Measurements from ENCODE around the gene PTPRM. TPM values are rescaled to one million over a fixed set of nuclear protein-coding genes. Genes with fewer than 3 reads are reported as not detected.

Gene PTPRM
- total and polyA plus RNA-seq, 7 donors = 3.9 to 151 (median 62.8) TPM

DNA sequence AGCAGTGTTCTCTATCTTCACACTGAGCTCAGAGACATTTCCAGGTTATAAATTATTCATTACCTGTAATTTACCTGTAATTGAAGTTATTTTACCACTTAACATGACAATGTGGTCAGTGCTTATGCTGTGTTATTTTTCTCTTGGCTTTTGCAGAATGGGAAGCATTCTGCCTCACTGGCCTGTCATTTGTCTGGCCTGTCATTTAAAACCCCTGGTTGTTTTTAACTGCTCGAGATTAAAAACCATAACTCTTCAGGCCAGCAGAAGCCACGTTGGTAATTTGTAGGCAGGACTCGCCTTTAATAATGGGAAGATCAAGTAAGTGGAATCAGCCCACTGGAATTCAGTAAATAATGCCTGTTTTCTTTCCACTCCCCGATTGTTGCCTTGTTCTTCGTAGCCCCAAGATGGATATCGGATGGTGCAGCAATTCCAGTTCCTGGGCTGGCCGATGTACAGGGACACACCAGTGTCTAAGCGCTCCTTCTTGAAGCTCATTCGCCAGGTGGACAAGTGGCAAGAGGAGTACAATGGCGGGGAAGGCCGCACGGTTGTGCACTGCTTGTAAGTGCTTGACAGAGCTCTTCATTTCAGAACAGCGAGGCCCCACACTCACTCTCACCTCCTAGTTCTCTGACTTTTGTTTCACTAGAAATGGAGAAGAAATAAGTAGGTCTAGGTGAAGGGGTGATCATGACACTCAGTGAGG, 819.7 kb downstream of the PTPRM start:
- Histone ChIP-seq H3K4me1 (no peaks in the 10 kb centered on the region), H3K27ac (no peak overlapping the region), H3K27me3 (no peaks in the 10 kb centered on the region), H3K36me3 (peaks cover 6 to 56% (median 16%) of the 10 kb centered on the region in 4 donors), H3K9me3 (no peaks in the 10 kb centered on the region), H3K4me3 (no peak overlapping the region)
- intact Hi-C loops (cut with DNase I) = loop anchor here (10.0 kb wide), 1 partner anchor 442 kb away; no protein-coding TSS in a partner anchor
- WGBS, 2 donors = 86 to 88% methylated on average over 13 of the region's 13 CpGs
- TF ChIP-seq EP300 (IDR thresholded peaks at IDR 0.05) (no peak), POLR2A (IDR thresholded peaks at IDR 0.05) (no peak), POLR2AphosphoS5 (IDR thresholded peaks at IDR 0.05) (no peak)
- TF ChIP-seq, protein P1, sequence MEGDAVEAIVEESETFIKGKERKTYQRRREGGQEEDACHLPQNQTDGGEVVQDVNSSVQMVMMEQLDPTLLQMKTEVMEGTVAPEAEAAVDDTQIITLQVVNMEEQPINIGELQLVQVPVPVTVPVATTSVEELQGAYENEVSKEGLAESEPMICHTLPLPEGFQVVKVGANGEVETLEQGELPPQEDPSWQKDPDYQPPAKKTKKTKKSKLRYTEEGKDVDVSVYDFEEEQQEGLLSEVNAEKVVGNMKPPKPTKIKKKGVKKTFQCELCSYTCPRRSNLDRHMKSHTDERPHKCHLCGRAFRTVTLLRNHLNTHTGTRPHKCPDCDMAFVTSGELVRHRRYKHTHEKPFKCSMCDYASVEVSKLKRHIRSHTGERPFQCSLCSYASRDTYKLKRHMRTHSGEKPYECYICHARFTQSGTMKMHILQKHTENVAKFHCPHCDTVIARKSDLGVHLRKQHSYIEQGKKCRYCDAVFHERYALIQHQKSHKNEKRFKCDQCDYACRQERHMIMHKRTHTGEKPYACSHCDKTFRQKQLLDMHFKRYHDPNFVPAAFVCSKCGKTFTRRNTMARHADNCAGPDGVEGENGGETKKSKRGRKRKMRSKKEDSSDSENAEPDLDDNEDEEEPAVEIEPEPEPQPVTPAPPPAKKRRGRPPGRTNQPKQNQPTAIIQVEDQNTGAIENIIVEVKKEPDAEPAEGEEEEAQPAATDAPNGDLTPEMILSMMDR (IDR thresholded peaks at IDR 0.05) = no peak
- DNase-seq = no peak

DNA sequence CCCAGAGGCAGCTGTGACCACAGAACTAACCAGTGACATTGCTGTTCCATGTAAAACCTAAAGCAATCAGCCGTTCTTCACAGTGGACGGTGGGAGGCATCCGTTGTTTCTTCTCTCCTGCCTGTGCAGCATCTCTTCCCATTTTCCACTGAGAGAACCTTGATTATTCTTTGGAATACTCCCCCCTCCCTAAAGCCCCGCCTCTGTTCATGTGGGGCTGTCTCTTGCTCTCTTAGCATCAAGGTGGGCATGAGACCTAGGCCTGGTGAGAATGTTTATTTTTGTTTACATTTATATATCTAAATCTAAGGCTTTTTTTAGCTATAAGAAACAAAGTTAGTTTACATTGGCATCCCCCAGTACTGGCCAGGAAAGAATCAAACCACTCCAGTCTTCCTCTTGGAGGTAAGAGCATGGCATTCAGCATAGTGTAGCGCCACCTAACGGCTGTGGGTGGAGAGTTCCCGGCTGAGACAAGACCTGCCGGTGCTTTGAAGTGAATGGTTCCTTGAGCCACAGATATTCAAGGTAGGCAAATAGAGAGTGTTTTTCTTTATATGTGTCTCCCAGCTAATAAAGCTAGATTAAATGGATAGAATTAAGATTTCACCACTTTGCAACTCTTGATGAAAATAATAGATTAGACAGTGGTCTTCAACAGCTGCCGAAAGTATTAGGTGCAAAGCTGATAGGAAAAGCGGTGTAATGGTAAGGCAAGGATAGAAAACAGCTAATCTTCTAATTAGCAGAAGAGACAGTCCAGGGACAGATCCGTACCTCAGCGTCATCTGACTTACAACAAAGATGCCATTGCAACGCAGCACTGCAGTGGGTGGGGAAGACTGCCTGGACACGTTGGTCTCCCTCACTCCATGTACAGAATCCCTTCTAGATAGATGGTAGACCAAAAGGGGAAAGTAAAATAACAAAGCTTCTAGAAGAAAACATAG, 822.5 kb downstream of the PTPRM start:
- TF ChIP-seq, protein P1 (IDR thresholded peaks at IDR 0.05) = peak; percentile 35 to 73 (median 68)
- TF ChIP-seq EP300 (IDR thresholded peaks at IDR 0.05) (no peak), POLR2AphosphoS5 (IDR thresholded peaks at IDR 0.05) (no peak), POLR2A (IDR thresholded peaks at IDR 0.05) (no peak)
- Histone ChIP-seq H3K36me3 (peaks cover 6 to 72% (median 14%) of the 10 kb centered on the region in 4 donors), H3K4me1 (no peaks in the 10 kb centered on the region), H3K27me3 (no peaks in the 10 kb centered on the region), H3K4me3 (no peak overlapping the region), H3K9me3 (no peaks in the 10 kb centered on the region), H3K27ac (no peak overlapping the region)
- intact Hi-C loops (cut with DNase I) = loop anchor here (2.0 to 10.0 kb wide), 3 partner anchors 445 to 1117 kb away; partner anchors contain the start of gene PTPRM
- peak; percentile 76 for DNase-seq
- WGBS, 2 donors = 63 to 71% methylated on average over 14 of the region's 14 CpGs

DNA sequence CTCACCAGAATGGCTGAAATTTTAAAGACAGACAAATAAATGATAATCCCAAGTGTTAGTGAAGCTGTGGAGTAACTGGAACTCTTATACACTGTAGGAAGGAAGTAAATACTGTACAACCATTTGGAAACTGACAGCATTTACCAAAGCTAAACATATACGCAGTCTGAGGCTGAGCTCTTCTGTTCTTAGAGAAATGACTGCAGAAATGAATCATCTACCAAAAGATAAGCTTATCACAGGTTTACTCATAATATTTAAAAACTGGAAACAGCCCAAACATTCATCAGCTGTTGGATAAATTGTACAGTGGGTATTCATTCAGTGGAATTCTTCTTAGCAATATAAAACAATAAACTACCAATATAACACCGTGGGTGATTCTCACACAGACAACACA, 824.0 kb downstream of the PTPRM start:
- DNase-seq = no peak
- no peaks in the 10 kb centered on the region for H3K27me3 ChIP-seq
- TF ChIP-seq POLR2AphosphoS5 (IDR thresholded peaks at IDR 0.05) = no peak
- no peak for TF ChIP-seq EP300 (IDR thresholded peaks at IDR 0.05)
- no peaks in the 10 kb centered on the region for H3K4me1 ChIP-seq
- H3K4me3 ChIP-seq = no peak overlapping the region
- 18 to 59% methylated on average over 2 of the region's 2 CpGs for WGBS, 2 donors
- intact Hi-C loops (cut with DNase I) = no loop called here
- peaks cover 7 to 72% (median 11%) of the 10 kb centered on the region in 4 donors for H3K36me3 ChIP-seq
- H3K9me3 ChIP-seq = no peaks in the 10 kb centered on the region
- no peak overlapping the region for H3K27ac ChIP-seq

DNA sequence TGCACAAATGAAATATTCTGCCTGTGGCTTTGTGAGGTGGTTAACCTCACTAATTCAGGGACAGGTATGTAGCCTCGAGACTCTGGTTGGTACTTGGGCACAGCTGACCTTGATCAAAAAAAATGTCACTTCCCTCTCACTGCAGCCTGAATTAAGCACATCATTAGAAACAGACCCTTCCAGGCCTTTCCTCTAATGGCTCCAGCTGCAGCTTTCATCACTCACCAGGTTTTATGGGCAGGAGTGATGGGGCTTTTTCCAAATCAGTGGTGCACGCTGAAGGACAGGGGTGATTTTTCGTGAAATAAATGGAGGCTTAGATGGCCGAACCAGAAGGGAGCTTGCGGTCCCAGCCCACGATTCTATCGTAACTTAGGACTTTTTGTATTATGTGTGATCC, 829.1 kb downstream of the PTPRM start:
- no peaks in the 10 kb centered on the region for H3K9me3 ChIP-seq
- WGBS, 2 donors = 91 to 93% methylated on average over 7 of the region's 7 CpGs
- H3K4me3 ChIP-seq = no peak overlapping the region
- no peak for TF ChIP-seq POLR2A (IDR thresholded peaks at IDR 0.05)
- TF ChIP-seq, protein P1 (IDR thresholded peaks at IDR 0.05) = no peak
- no peak for TF ChIP-seq POLR2AphosphoS5 (IDR thresholded peaks at IDR 0.05)
- no peak for TF ChIP-seq EP300 (IDR thresholded peaks at IDR 0.05)
- DNase-seq = no peak
- H3K27ac ChIP-seq = no peak overlapping the region
- intact Hi-C loops (cut with DNase I) = no loop called here
- peaks cover 14 to 65% (median 19%) of the 10 kb centered on the region in 4 donors for H3K36me3 ChIP-seq
- no peaks in the 10 kb centered on the region for H3K4me1 ChIP-seq
- no peaks in the 10 kb centered on the region for H3K27me3 ChIP-seq

DNA sequence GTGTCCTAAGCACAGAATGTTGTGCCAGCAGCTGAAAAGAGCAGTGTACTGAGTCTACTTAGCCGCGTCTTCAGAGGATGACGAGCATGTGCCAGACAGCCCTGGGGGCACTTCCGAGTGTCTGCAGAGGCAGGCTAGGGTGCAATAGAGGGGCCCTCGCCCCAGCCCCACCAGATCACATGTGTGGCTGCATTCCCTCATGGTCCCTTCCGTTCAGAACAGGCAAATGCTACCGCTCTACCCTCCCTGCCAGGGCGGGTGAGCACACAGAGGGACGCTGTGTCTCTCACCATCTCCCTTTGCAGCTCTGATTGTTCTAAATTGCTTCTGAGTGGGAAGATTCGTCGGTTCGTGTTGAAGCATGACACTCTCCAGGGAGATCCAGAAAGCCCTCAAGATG, 829.9 kb downstream of the PTPRM start:
- peaks cover 14 to 71% (median 20%) of the 10 kb centered on the region in 4 donors for H3K36me3 ChIP-seq
- TF ChIP-seq POLR2AphosphoS5 (IDR thresholded peaks at IDR 0.05) (no peak), POLR2A (IDR thresholded peaks at IDR 0.05) (no peak), EP300 (IDR thresholded peaks at IDR 0.05) (no peak)
- TF ChIP-seq, protein P1 (IDR thresholded peaks at IDR 0.05) = no peak
- no peaks in the 10 kb centered on the region for H3K9me3 ChIP-seq
- intact Hi-C loops (cut with DNase I) = no loop called here
- H3K27me3 ChIP-seq = no peaks in the 10 kb centered on the region
- no peak for DNase-seq
- H3K4me1 ChIP-seq = no peaks in the 10 kb centered on the region
- H3K4me3 ChIP-seq = no peak overlapping the region
- H3K27ac ChIP-seq = no peak overlapping the region
- WGBS, 2 donors = 88 to 91% methylated on average over 12 of the region's 12 CpGs

All from sigmoid colon (tissue), 7 donors.